HepG2 (cell line): ENCODE measurements around the gene PCARE. TPM values are rescaled to one million over a fixed set of nuclear protein-coding genes. Genes with fewer than 3 reads are reported as not detected.

Experiments used
- ATF7-NPFF ChIP-seq: sonication (generic); formaldehyde crosslinking; IDR thresholded peaks from 2 replicates; pipeline ENCODE4 v1.8.1; 2023; ENCODE audit warnings: mild to moderate bottlenecking, low read depth, missing genetic modification reagents, moderate library complexity
- ZNF20 ChIP-seq: sonication (generic); formaldehyde crosslinking; IDR thresholded peaks from 2 replicates; pipeline ENCODE4 v1.4.0; 2020; ENCODE audit warnings: mild to moderate bottlenecking, moderate library complexity, missing genetic modification reagents
- ZNF816 ChIP-seq: sonication (generic); formaldehyde crosslinking; IDR thresholded peaks from 2 replicates; pipeline ENCODE4 v1.8.0; 2022; ENCODE audit warnings: missing genetic modification reagents, mild to moderate bottlenecking, borderline replicate concordance
- polyA plus RNA-seq, 8 experiments: library from polyadenylated mRNA; depleted of rRNA in 3 of 8; stranded (reverse) in 7 of 8; unstranded in 1 of 8; fragments of >200 nt; fragmentation: Illumina TruSeq in 4 of 8; extraction: Trizol in 4 of 8; gene quantifications; 2 replicates each; pipeline versions ENCODE4 v1.2.1 to v1.2.3, GENCODE V29; 2011 to 2016; ENCODE audit warnings: low read depth in 4 of 8, missing spikeins in 1 of 8, mixed read lengths in 1 of 8; ENCODE audit not compliant: insufficient read depth in 1 of 8
- total RNA-seq, 5 experiments: library from RNA; depleted of rRNA; stranded (reverse); fragments of >200 nt; fragmentation: Illumina TruSeq; extraction: Trizol; gene quantifications; 2 replicates each; pipeline ENCODE4 v1.2.3, GENCODE V29; 2016; ENCODE audit warnings: low read depth in 1 of 5
- TF ChIP-seq, protein P1 (sequence below), 2 experiments: sonication (generic) in 1 of 2; formaldehyde crosslinking in 1 of 2; IDR thresholded peaks; 2 replicates each; pipeline versions ENCODE4 v1.6.1 to v1.9.0; 2014 to 2022; ENCODE audit warnings: antibody characterized with exemption in 1 of 2, borderline replicate concordance in 1 of 2, inconsistent platforms in 1 of 2, low read depth in 1 of 2, missing genetic modification reagents in 1 of 2
- TF ChIP-seq, protein P2 (sequence below): sonication (generic); formaldehyde crosslinking; IDR thresholded peaks from 2 replicates; pipeline ENCODE4 v1.9.0; 2021; ENCODE audit warnings: missing genetic modification reagents, borderline replicate concordance
- TF ChIP-seq, protein P3 (sequence below): sonication (generic); formaldehyde crosslinking; IDR thresholded peaks from 2 replicates; pipeline ENCODE4 v1.4.0; 2020; ENCODE audit warnings: missing genetic modification reagents

Gene PCARE
- total and polyA plus RNA-seq, 2 of the 13 experiments (the other 11 are each of a cell fraction or from before 2014, with no cell fraction given) = not detected

DNA sequence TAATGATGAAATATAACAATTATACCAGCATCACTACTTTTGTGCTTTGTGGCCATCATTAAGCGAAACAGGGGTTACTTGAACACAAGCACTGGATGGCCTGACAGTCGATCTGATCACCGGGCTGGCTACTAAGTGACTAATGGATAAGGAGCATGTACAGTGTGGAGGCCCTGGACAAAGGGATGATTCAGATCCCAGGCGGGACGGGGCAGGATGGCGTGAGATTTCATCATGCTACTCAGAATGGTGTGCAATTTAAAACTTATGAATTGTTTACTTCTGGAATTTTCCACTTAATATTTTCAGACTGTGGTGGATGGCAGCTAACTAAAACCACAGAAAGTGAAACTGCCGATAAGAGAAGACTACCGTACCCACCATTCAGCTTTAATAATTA is 33.9 kb upstream of the PCARE start (continued):
- TF ChIP-seq, protein P1, sequence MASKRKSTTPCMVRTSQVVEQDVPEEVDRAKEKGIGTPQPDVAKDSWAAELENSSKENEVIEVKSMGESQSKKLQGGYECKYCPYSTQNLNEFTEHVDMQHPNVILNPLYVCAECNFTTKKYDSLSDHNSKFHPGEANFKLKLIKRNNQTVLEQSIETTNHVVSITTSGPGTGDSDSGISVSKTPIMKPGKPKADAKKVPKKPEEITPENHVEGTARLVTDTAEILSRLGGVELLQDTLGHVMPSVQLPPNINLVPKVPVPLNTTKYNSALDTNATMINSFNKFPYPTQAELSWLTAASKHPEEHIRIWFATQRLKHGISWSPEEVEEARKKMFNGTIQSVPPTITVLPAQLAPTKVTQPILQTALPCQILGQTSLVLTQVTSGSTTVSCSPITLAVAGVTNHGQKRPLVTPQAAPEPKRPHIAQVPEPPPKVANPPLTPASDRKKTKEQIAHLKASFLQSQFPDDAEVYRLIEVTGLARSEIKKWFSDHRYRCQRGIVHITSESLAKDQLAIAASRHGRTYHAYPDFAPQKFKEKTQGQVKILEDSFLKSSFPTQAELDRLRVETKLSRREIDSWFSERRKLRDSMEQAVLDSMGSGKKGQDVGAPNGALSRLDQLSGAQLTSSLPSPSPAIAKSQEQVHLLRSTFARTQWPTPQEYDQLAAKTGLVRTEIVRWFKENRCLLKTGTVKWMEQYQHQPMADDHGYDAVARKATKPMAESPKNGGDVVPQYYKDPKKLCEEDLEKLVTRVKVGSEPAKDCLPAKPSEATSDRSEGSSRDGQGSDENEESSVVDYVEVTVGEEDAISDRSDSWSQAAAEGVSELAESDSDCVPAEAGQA (IDR thresholded peaks at IDR 0.05; ENCODE audit: low read depth) = no peak
- TF ChIP-seq, protein P1 (CRISPR knock-in tag; IDR thresholded peaks at IDR 0.05; ENCODE audit: borderline replicate concordance) = no peak
- TF ChIP-seq, protein P2, sequence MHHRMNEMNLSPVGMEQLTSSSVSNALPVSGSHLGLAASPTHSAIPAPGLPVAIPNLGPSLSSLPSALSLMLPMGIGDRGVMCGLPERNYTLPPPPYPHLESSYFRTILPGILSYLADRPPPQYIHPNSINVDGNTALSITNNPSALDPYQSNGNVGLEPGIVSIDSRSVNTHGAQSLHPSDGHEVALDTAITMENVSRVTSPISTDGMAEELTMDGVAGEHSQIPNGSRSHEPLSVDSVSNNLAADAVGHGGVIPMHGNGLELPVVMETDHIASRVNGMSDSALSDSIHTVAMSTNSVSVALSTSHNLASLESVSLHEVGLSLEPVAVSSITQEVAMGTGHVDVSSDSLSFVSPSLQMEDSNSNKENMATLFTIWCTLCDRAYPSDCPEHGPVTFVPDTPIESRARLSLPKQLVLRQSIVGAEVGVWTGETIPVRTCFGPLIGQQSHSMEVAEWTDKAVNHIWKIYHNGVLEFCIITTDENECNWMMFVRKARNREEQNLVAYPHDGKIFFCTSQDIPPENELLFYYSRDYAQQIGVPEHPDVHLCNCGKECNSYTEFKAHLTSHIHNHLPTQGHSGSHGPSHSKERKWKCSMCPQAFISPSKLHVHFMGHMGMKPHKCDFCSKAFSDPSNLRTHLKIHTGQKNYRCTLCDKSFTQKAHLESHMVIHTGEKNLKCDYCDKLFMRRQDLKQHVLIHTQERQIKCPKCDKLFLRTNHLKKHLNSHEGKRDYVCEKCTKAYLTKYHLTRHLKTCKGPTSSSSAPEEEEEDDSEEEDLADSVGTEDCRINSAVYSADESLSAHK (CRISPR knock-in tag) = no peak
- TF ChIP-seq ZNF20 (no peak), ZNF816 (CRISPR knock-in tag) (no peak), ATF7-NPFF (no peak)
- TF ChIP-seq, protein P3, sequence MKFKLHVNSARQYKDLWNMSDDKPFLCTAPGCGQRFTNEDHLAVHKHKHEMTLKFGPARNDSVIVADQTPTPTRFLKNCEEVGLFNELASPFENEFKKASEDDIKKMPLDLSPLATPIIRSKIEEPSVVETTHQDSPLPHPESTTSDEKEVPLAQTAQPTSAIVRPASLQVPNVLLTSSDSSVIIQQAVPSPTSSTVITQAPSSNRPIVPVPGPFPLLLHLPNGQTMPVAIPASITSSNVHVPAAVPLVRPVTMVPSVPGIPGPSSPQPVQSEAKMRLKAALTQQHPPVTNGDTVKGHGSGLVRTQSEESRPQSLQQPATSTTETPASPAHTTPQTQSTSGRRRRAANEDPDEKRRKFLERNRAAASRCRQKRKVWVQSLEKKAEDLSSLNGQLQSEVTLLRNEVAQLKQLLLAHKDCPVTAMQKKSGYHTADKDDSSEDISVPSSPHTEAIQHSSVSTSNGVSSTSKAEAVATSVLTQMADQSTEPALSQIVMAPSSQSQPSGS (CRISPR knock-in tag) = 0 out of 2 replicates have a peak, but pooled peaks have one; percentile 46
